GM19328 (cell line): ENCODE measurements around the gene HIPK1.
"Not testable (repeated sequence)": the region's sequence is repeated elsewhere in the genome, so short reads cannot be mapped to it uniquely, and the experiment has no call there.

ENCODE experiments used
- ATAC-seq: cut with Tn5 transposase; IDR thresholded peaks from one replicate; pipeline ENCODE4 v1.9.1; 2021; ENCODE audit warnings: mild to moderate bottlenecking, moderate library complexity; ENCODE audit not compliant: unreplicated experiment

The HIPK1 gene

GRCh38 chr1:113981962-113982931 is 53.1 kb downstream of the HIPK1 start:
- no peak for ATAC-seq

GRCh38 chr1:113982949-113983348 is 53.8 kb downstream of the HIPK1 start:
- ATAC-seq = no peak

- ATAC-seq = no peak
These were observed 54.3 kb downstream of the HIPK1 start for GRCh38 chr1:113983391-113983790.

- no peak for ATAC-seq
These were observed 54.7 kb downstream of the HIPK1 start for GRCh38 chr1:113983826-113984225.

- ATAC-seq = no peak
These were observed 55.6 kb downstream of the HIPK1 start for GRCh38 chr1:113984710-113985109.

GRCh38 chr1:113986802-113987201 is 57.7 kb downstream of the HIPK1 start:
- ATAC-seq = no peak

GRCh38 chr1:113987259-113987658 is 58.1 kb downstream of the HIPK1 start:
- no peak for ATAC-seq

GRCh38 chr1:113990530-113990929 is 61.4 kb downstream of the HIPK1 start:
- no peak for ATAC-seq

- no peak for ATAC-seq
These were observed 61.8 kb downstream of the HIPK1 start for GRCh38 chr1:113990961-113991360.

GRCh38 chr1:113991467-113991997 is 62.4 kb downstream of the HIPK1 start:
- ATAC-seq = no peak

- no peak for ATAC-seq
These were observed 63.9 kb downstream of the HIPK1 start for GRCh38 chr1:113993072-113993471.

GRCh38 chr1:113993766-113994165 is 64.6 kb downstream of the HIPK1 start:
- no peak for ATAC-seq

- ATAC-seq = no peak
These were observed 66.3 kb downstream of the HIPK1 start for GRCh38 chr1:113995382-113995781.

GRCh38 chr1:113998361-113998760 is 69.2 kb downstream of the HIPK1 start:
- ATAC-seq = no peak

- no peak for ATAC-seq
These were observed 70.1 kb downstream of the HIPK1 start for GRCh38 chr1:113999233-113999632.

- ATAC-seq = no peak
These were observed 70.7 kb downstream of the HIPK1 start for GRCh38 chr1:113999799-114000198.

- no peak for ATAC-seq
These were observed 71.3 kb downstream of the HIPK1 start for GRCh38 chr1:114000406-114000805.

GRCh38 chr1:114002492-114003239 is 73.5 kb downstream of the HIPK1 start:
- no peak for ATAC-seq

GRCh38 chr1:114003431-114003830 is 74.3 kb downstream of the HIPK1 start:
- no peak for ATAC-seq

GRCh38 chr1:114006825-114007224 is 77.7 kb downstream of the HIPK1 start:
- not testable (repeated sequence) for ATAC-seq

GRCh38 chr1:114008480-114008941 is 79.4 kb downstream of the HIPK1 start:
- no peak for ATAC-seq
